HepG2 (cell line): ENCODE results near the gene SRSF10. TPM values are rescaled to one million over a fixed set of nuclear protein-coding genes. Genes with fewer than 3 reads are reported as not detected.

ENCODE experiments used
- ATAC-seq: fragments of 200-7000 bp; cut with Tn5 transposase; 3 replicates; pipeline ENCODE4 v1.9.1; 2020; ENCODE audit warnings: mild to moderate bottlenecking, moderate library complexity
- BruUV-seq: library from RNA; stranded (reverse); fragments of 400-500 nt; replicated peaks from 2 replicates; lab custom pipeline; 2021; lab: Mats Ljungman, UMichigan
- CTCF ChIA-PET: fragments of 300-600 bp; formaldehyde crosslinking; extraction: SDS; loops from one replicate; lab custom pipeline; 2021; ENCODE audit warnings: low total read pairs, inconsistent platforms, low intra/inter-chr PET ratio; lab: Yijun Ruan, JAX
- POLR2A ChIA-PET: fragments of 350-600 bp; sonication (Branson Sonifier 250); formaldehyde crosslinking; loops from one replicate; lab custom pipeline; 2020; ENCODE audit warnings: antibody characterized with exemption, inconsistent platforms; lab: Yijun Ruan, JAX
- DNase-seq: peaks from one replicate; pipeline ENCODE4 v3.0.0-alpha.2; 2015; ENCODE audit warnings: low spot score
- FAIRE-seq: peaks from 3 replicates; lab custom pipeline; 2011; peaks lifted over from hg19 to GRCh38; lab: Jason Lieb, UNC
- H2AFZ ChIP-seq: one replicate; pipeline ENCODE4 v1.6.1; 2011; ENCODE audit warnings: low read length, inconsistent platforms
- H3K27ac ChIP-seq: fragments of 300-600 bp; 3 replicates; pipeline ENCODE4 v1.8.0; 2011; ENCODE audit warnings: mixed run types, mild to moderate bottlenecking, mixed read lengths, low read length, inconsistent platforms; ENCODE audit not compliant: insufficient read depth; ENCODE audit errors: extremely low read length
- H3K27me3 ChIP-seq, 2 experiments: fragments of 200-600 bp in 1 of 2; 2 replicates in 1 of 2; 3 replicates in 1 of 2; pipeline versions ENCODE4 v1.6.0 to v1.8.0; 2011; ENCODE audit warnings: low read length in 2 of 2, mild to moderate bottlenecking in 2 of 2, moderate library complexity in 2 of 2, inconsistent platforms in 1 of 2; ENCODE audit not compliant: insufficient read depth in 2 of 2, control insufficient read depth in 1 of 2
- H3K36me3 ChIP-seq, 2 experiments: fragments of 200-600 bp in 1 of 2; replicated peaks in 1 of 2; 2 replicates in 1 of 2; 3 replicates in 1 of 2; pipeline versions ENCODE4 v1.5.1 to v1.8.0; 2011; ENCODE audit warnings: low read length in 2 of 2, inconsistent platforms in 1 of 2; ENCODE audit not compliant: insufficient read depth in 2 of 2, control insufficient read depth in 1 of 2
- H3K4me1 ChIP-seq: 2 replicates; pipeline ENCODE4 v1.5.1; 2012; ENCODE audit warnings: low read length, inconsistent platforms; ENCODE audit not compliant: insufficient read depth
- H3K4me2 ChIP-seq: 2 replicates; pipeline ENCODE4 v1.6.0; 2011; ENCODE audit warnings: low read depth, low read length, inconsistent platforms
- H3K4me3 ChIP-seq, 3 experiments: fragments of 200-600 bp in 1 of 3; sonication (generic), shearing (Covaris generic) in 1 of 3; replicated peaks in 1 of 3; 2 replicates each; pipeline ENCODE4 v1.5.1; 2011 to 2016; ENCODE audit warnings: low read length in 3 of 3, inconsistent platforms in 2 of 3, low read depth in 2 of 3, mild to moderate bottlenecking in 2 of 3, control low read depth in 1 of 3, mixed read lengths in 1 of 3; ENCODE audit not compliant: insufficient read depth in 1 of 3
- H3K79me2 ChIP-seq: one replicate; pipeline ENCODE4 v1.6.1; 2011; ENCODE audit warnings: low read length, inconsistent platforms; ENCODE audit not compliant: insufficient read depth
- H3K9ac ChIP-seq: 2 replicates; pipeline ENCODE4 v1.6.0; 2011; ENCODE audit warnings: mild to moderate bottlenecking, low read depth, low read length, inconsistent platforms; ENCODE audit not compliant: insufficient read depth
- H3K9me3 ChIP-seq: 2 replicates; pipeline ENCODE4 v1.5.1; 2012; ENCODE audit warnings: mild to moderate bottlenecking, low read length
- H4K20me1 ChIP-seq: 2 replicates; pipeline ENCODE4 v1.6.0; 2011; ENCODE audit warnings: inconsistent platforms, mild to moderate bottlenecking, low read length, moderate library complexity; ENCODE audit not compliant: insufficient read depth
- ARID5B ChIP-seq: IDR thresholded peaks from 2 replicates; pipeline ENCODE4 v1.4.0; 2020; ENCODE audit warnings: mild to moderate bottlenecking, missing genetic modification reagents
- GATAD2A ChIP-seq: IDR thresholded peaks from 2 replicates; pipeline ENCODE4 v1.6.1; 2016
- HDAC1 ChIP-seq: sonication (generic); formaldehyde crosslinking; IDR thresholded peaks from 2 replicates; pipeline ENCODE4 v1.5.1; 2020; ENCODE audit warnings: mild to moderate bottlenecking, missing genetic modification reagents
- HMGA1 ChIP-seq: sonication (generic); formaldehyde crosslinking; conservative IDR thresholded peaks from 2 replicates; pipeline ENCODE4 v1.4.0; 2020; ENCODE audit warnings: missing genetic modification reagents
- KDM5A ChIP-seq: fragments of 200-600 bp; sonication (generic); IDR thresholded peaks from 2 replicates; pipeline ENCODE4 v1.7.0; 2018; ENCODE audit warnings: antibody characterized with exemption, mild to moderate bottlenecking, low read length, borderline replicate concordance
- NR2F6 ChIP-seq, 2 experiments: IDR thresholded peaks; 2 replicates each; pipeline ENCODE4 v1.6.1; 2016; ENCODE audit warnings: antibody characterized with exemption in 1 of 2, mild to moderate bottlenecking in 1 of 2
- PHF21A ChIP-seq: sonication (generic); formaldehyde crosslinking; IDR thresholded peaks from 2 replicates; pipeline ENCODE4 v1.5.0; 2020; ENCODE audit warnings: mild to moderate bottlenecking, missing genetic modification reagents
- RAD51 ChIP-seq: fragments of 450-650 bp; IDR thresholded peaks from 2 replicates; pipeline ENCODE4 v1.6.1; 2016; ENCODE audit warnings: borderline replicate concordance
- RBM22 ChIP-seq: fragments of 200-400 bp; formaldehyde crosslinking; optimal IDR thresholded peaks from 2 replicates; pipeline ENCODE3; 2017; ENCODE audit warnings: mild to moderate bottlenecking, low read length, moderate library complexity
- SNAPC4 ChIP-seq: sonication (generic); formaldehyde crosslinking; IDR thresholded peaks from 2 replicates; pipeline ENCODE4 v1.4.0; 2020; ENCODE audit warnings: mild to moderate bottlenecking, missing genetic modification reagents
- U2AF2 ChIP-seq: fragments of 200-400 bp; formaldehyde crosslinking; IDR thresholded peaks from 2 replicates; pipeline ENCODE4 v1.6.1; 2017; ENCODE audit warnings: low read depth, mild to moderate bottlenecking, low read length
- ZBTB7A ChIP-seq: sonication (generic); formaldehyde crosslinking; IDR thresholded peaks from 2 replicates; pipeline ENCODE4 v1.8.0; 2022; ENCODE audit warnings: mild to moderate bottlenecking, missing genetic modification reagents
- ZEB1 ChIP-seq: IDR thresholded peaks from 2 replicates; pipeline ENCODE4 v1.6.1; 2012; ENCODE audit warnings: mild to moderate bottlenecking, low read depth, inconsistent platforms; ENCODE audit not compliant: insufficient replicate concordance
- ZNF431 ChIP-seq: sonication (generic); formaldehyde crosslinking; IDR thresholded peaks from 2 replicates; pipeline ENCODE4 v1.9.0; 2022; ENCODE audit warnings: missing genetic modification reagents, low read depth, mild to moderate bottlenecking, borderline replicate concordance
- ZNF652 ChIP-seq: IDR thresholded peaks from 2 replicates; pipeline ENCODE4 v1.6.1; 2016; ENCODE audit warnings: low read depth, borderline replicate concordance
- ZSCAN22 ChIP-seq: sonication (generic); formaldehyde crosslinking; IDR thresholded peaks from 2 replicates; pipeline ENCODE4 v1.4.0; 2020; ENCODE audit warnings: mild to moderate bottlenecking, missing genetic modification reagents
- WGBS: methylation state at CpG from one replicate; pipeline ENCODE4 v1.1.6; 2017; ENCODE audit warnings: low lambda C conversion rate; 5-methylcytosine and 5-hydroxymethylcytosine counted together
- in situ Hi-C: cut with HindIII; loops from 2 replicates; pipeline ENCODE4 v1.10.0; 2017; ENCODE audit warnings: low pct_unique_long_range_greater_than_20kb; ENCODE audit not compliant: extremely low pct_ligation_motif_present
- intact Hi-C: fragments of 100-400 bp; cut with micrococcal nuclease; formaldehyde crosslinking; loops from one replicate; pipeline ENCODE4 v1.10.0; 2022; ENCODE audit not compliant: unreplicated experiment
- polyA plus RNA-seq, 8 experiments: library from polyadenylated mRNA; depleted of rRNA in 3 of 8; stranded (reverse) in 7 of 8; unstranded in 1 of 8; fragments of >200 nt; fragmentation: Illumina TruSeq in 4 of 8; extraction: Trizol in 4 of 8; gene quantifications; 2 replicates each; pipeline versions ENCODE4 v1.2.1 to v1.2.3, GENCODE V29; 2011 to 2016; ENCODE audit warnings: low read depth in 4 of 8, missing spikeins in 1 of 8, mixed read lengths in 1 of 8; ENCODE audit not compliant: insufficient read depth in 1 of 8
- total RNA-seq, 5 experiments: library from RNA; depleted of rRNA; stranded (reverse); fragments of >200 nt; fragmentation: Illumina TruSeq; extraction: Trizol; gene quantifications; 2 replicates each; pipeline ENCODE4 v1.2.3, GENCODE V29; 2016; ENCODE audit warnings: low read depth in 1 of 5

The SRSF10 gene
- total and polyA plus RNA-seq, 2 of the 13 experiments (the other 11 are each of a cell fraction or from before 2014, with no cell fraction given), result 126 to 186 TPM

DNA sequence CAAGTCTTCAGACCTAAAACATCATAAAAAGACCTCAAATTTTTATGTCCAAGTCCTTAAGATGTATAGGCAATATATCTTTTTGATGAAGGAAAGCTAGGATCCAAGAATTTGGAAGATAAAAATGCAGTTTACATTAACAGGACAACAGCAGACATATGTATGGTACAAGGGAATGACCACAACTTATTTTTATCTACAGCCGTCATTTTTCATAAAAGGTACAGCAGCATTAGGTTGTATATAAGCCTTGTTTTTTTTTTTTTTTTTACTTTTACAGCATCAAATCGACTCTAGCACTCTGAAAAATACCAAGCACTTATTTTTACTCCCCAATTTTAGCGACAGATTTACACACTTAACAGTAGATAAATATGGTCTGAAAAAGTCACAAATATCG, 1.3 kb downstream of the SRSF10 start (continued):
- no peak for TF ChIP-seq ARID5B (CRISPR knock-in tag)
- no peak for TF ChIP-seq ZSCAN22
- TF ChIP-seq HDAC1, result no peak
- no peak for TF ChIP-seq RAD51

DNA sequence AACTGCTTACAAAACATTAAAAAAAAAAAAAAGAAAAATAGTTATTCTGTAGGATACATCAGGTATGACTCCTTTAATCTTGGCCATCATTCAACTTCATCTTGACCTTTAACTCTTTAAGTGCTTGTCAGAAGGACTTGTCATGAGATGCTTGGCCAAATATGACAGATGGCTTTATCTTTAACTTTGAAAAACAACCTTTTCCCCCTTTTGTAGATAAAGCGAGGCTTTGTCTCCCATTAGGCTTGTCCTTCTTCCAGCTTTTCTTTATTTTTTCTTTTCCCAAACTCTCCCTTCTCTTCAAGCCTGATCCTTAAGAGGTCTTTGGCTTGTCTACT, 2.3 kb downstream of the SRSF10 start:
- POLR2A ChIA-PET, result interaction anchor here (3.2 kb wide), 1 partner anchor 44 kb away, joined by 15 read pairs; no protein-coding TSS in a partner anchor
- no peak for FAIRE-seq
- Histone ChIP-seq H3K9me3 (no peaks in the 10 kb centered on the region), H3K27ac (peak overlapping the region; percentile 98), H3K4me2 (peak overlapping the region; percentile 85)
- TF ChIP-seq ZNF431 (no peak), RBM22 (peak; percentile 18), KDM5A (0 out of 2 replicates have a peak, but pooled peaks have one; percentile 10), PHF21A (no peak), U2AF2 (no peak), GATAD2A (CRISPR knock-in tag) (0 out of 2 replicates have a peak, but pooled peaks have one; percentile 11), ZEB1 (no peak), ZBTB7A (CRISPR knock-in tag) (no peak), NR2F6 (IDR thresholded peaks at IDR 0.05) (peak; percentile 32; the same call in 1 of the 2 replicates), NR2F6 (CRISPR knock-in tag; IDR thresholded peaks at IDR 0.05) (no peak), SNAPC4 (no peak), ZNF652 (CRISPR knock-in tag) (peak; percentile 90), HMGA1 (CRISPR knock-in tag) (no peak)
- TF ChIP-seq, all 625 proteins: peak for 5
- in situ Hi-C loops (loop anchor here (5.0 kb wide), 1 partner anchor 44 kb away; no protein-coding TSS in a partner anchor), intact Hi-C loops (loop anchor here (2.0 kb wide), 1 partner anchor 51 kb away; no protein-coding TSS in a partner anchor)
- Histone ChIP-seq H3K4me1 (peaks cover 63% of the 10 kb centered on the region), H3K36me3 (peaks cover 5 to 44% of the 10 kb centered on the region in 2 experiments), H3K4me3 (peak overlapping the region; percentile 91 to 96 (median 93); a peak in 5 of 6 replicates), H3K9ac (peak overlapping the region; percentile 99), H3K79me2 (peaks cover 73% of the 10 kb centered on the region), H2AFZ (no peak overlapping the region), H4K20me1 (peaks cover 52% of the 10 kb centered on the region), H3K27me3 (no peaks in the 10 kb centered on the region; a peak in 1 of 5 replicates)
- CTCF ChIA-PET, result no interaction called here
- ATAC-seq (no peak), DNase-seq (no peak)
- 44% methylated on average over 1 of the region's 1 CpG for WGBS
- BruUV-seq, result TSS peak; percentile 41
